Left ventricle myocardium inferior (tissue), 1 donor: ENCODE data around the gene RHD. TPM values are rescaled to one million over a fixed set of nuclear protein-coding genes. Genes with fewer than 3 reads are reported as not detected.
A peak's percentile ranks its signal among the peaks of the same experiment; 100 is the strongest.

ENCODE experiments used
- DNase-seq: peaks from one replicate; pipeline ENCODE4 v3.0.0-alpha.2; 2020
- H3K27ac ChIP-seq: fragments of 200-600 bp; replicated peaks from 2 replicates; pipeline ENCODE4 v1.8.0; 2021
- H3K27me3 ChIP-seq: fragments of 200-600 bp; 2 replicates; pipeline ENCODE4 v1.8.0; 2021; ENCODE audit warnings: low read depth
- H3K36me3 ChIP-seq: fragments of 200-600 bp; 2 replicates; pipeline ENCODE4 v1.8.0; 2021
- H3K4me1 ChIP-seq: fragments of 200-600 bp; 2 replicates; pipeline ENCODE4 v1.8.0; 2021
- H3K4me3 ChIP-seq: fragments of 200-600 bp; 2 replicates; pipeline ENCODE4 v1.8.0; 2021; ENCODE audit warnings: mild to moderate bottlenecking, moderate library complexity
- H3K9me3 ChIP-seq: fragments of 200-600 bp; replicated peaks from 2 replicates; pipeline ENCODE4 v1.8.0; 2021
- intact Hi-C: fragments of 100-400 bp; cut with micrococcal nuclease; formaldehyde crosslinking; loops from one replicate; pipeline ENCODE4 v1.11.0; 2022
- total RNA-seq: library from RNA; stranded (reverse); fragmentation: NEBNext Ultra II Directional; extraction: Animal tissue kit (Norgen Biotek cat#: 25700); gene quantifications from one replicate; pipeline ENCODE4 v1.2.1, GENCODE V29; 2021
- TF ChIP-seq, protein P1 (sequence below): fragments of 200-600 bp; IDR thresholded peaks from 2 replicates; pipeline ENCODE4 v1.8.0; 2021; ENCODE audit warnings: antibody characterized with exemption, mild to moderate bottlenecking, borderline replicate concordance
- donor health status: DM: no; HTN: yes; CAD: no; lungs with severe emphysema.

RHD gene
- total RNA-seq, 1 donor from 2014 or later: not detected

DNA sequence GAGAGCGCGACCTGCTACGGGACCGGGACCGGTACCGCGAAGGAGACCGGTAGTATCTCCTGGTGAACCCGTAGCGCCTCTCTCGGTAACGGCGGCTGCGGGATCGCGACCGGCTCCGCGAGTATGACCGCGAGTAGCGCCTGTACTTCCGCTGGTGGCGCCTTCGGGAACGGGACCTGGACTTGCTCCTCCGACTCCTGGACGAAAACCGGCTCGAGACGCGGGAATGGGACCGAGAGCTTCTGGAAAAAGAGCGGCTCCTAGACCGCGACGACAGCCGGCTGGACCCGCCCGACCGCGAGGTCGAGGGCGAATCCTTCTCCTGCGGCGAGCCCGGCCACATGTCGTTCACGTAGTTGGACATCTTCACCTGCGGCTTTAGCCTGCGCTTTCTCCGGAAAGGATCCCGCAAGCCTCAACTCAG lies 25.7 kb upstream of the RHD start:
- peak; percentile 27 for DNase-seq
- Histone ChIP-seq H3K27ac (peak overlapping the region; percentile 100), H3K36me3 (peaks cover 50% of the 10 kb centered on the region), H3K4me1 (peaks cover 63% of the 10 kb centered on the region), H3K4me3 (peak overlapping the region; percentile 96), H3K9me3 (no peaks in the 10 kb centered on the region), H3K27me3 (no peaks in the 10 kb centered on the region)
- TF ChIP-seq, protein P1, sequence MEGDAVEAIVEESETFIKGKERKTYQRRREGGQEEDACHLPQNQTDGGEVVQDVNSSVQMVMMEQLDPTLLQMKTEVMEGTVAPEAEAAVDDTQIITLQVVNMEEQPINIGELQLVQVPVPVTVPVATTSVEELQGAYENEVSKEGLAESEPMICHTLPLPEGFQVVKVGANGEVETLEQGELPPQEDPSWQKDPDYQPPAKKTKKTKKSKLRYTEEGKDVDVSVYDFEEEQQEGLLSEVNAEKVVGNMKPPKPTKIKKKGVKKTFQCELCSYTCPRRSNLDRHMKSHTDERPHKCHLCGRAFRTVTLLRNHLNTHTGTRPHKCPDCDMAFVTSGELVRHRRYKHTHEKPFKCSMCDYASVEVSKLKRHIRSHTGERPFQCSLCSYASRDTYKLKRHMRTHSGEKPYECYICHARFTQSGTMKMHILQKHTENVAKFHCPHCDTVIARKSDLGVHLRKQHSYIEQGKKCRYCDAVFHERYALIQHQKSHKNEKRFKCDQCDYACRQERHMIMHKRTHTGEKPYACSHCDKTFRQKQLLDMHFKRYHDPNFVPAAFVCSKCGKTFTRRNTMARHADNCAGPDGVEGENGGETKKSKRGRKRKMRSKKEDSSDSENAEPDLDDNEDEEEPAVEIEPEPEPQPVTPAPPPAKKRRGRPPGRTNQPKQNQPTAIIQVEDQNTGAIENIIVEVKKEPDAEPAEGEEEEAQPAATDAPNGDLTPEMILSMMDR: no peak
- intact Hi-C loops: loop anchor here (10.0 kb wide), 1 partner anchor 98 kb away; no protein-coding TSS in a partner anchor

DNA sequence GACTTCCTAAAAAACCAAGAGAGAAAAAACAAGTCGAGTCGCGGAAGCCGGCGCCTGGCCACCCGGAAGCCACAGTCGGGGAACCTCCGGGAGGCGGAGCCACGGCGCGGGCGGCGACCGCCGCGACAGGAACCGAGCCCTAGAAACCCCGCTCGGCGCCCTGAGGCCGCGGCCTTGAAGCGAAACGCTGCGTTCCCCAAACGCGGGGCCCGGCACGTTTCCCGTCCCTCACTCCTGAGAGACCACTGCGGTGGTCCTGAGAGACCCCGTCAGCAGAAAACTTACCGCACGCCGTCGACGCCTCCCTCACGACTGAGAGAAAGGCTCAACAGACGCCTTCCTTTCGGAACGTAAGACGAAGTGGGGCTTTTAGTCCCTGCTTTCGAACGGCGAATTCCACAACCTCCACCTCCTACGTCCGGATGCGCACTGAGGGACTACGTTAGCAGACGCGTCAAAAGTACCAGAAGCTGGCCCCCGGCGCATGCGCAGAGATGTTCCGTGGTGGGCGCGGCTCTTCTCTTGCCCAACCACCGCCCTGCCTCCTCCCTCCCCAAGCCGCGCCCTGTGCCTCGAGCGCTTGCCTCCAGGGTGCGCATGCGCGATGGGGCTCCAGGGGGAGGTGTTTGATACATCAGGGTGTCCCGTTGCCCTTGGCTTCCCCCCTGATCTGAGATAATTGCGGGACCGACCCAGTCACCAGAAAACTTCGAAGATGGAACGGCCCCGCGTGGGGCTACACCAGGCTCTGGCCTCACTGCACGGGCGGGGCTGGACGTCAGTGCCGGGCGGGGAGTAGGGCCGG lies 25.1 kb upstream of the RHD start, which contains the start of gene RSRP1:
RSRP1 (minus strand) TSS at position 431 of the 805 bp plus-strand sequence. CDS start 491 bp downstream, outside the sequence.
- no peaks in the 10 kb centered on the region for H3K9me3 ChIP-seq
- H3K36me3 ChIP-seq: peaks cover 43% of the 10 kb centered on the region
- intact Hi-C loops: loop anchor here (10.0 kb wide), 1 partner anchor 98 kb away; no protein-coding TSS in a partner anchor
- H3K4me1 ChIP-seq: peaks cover 58% of the 10 kb centered on the region
- no peaks in the 10 kb centered on the region for H3K27me3 ChIP-seq
- DNase-seq: peak; percentile 100
- H3K27ac ChIP-seq: peak within 1 kb of the TSS; percentile 100
- peak within 1 kb of the TSS; percentile 96 for H3K4me3 ChIP-seq
- TF ChIP-seq, protein P1: peak; percentile 16

DNA sequence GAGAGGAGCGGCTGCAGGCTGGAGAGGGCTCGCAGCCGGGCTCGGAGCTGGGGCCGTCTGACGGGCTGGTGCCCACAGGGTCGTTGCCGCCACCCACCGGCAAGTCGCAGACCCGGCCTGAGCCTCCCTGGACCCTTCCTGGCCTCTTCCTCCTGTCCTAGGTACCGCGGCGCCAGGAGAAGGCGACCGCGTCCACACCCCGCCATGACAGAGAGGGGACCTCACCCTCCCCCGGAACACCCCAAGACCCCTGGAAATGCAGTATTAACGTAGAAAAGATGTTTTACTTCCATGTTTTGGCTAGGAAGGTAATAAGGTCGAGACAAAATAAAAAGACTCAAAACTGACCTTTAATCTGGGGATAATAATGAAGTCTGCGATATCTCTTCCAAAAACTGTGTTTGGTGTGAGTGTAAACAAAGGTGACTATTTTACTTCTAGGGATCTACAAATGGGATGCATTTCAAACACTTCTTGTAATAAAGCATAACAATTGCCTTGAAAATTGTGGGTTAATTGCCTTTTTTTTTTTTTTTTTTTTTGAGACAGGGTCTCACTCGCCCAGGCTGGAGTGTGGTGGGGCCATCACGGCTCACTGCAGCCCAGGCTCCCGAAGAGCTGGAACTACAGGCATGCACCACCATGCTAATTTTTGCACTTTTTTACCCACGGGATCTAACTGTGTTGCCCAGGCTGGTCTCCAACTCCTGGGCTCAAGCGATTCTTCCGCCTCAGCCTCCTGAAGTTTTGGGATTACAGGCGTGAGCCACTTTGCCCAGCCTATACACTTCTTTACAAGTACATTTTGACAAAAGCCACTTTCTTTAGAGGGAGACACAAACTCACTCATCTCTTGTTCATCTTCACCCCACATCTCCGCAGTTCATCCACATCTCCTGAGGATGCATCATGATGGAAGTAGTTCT lies 24.2 kb upstream of the RHD start:
- Histone ChIP-seq H3K27ac (peak overlapping the region; percentile 100), H3K36me3 (peaks cover 35% of the 10 kb centered on the region), H3K9me3 (no peaks in the 10 kb centered on the region), H3K4me3 (peak overlapping the region; percentile 96), H3K27me3 (no peaks in the 10 kb centered on the region), H3K4me1 (peaks cover 49% of the 10 kb centered on the region)
- intact Hi-C loops: loop anchor here (10.0 kb wide), 1 partner anchor 97 kb away; no protein-coding TSS in a partner anchor
- TF ChIP-seq, protein P1: no peak
- DNase-seq: no peak

DNA sequence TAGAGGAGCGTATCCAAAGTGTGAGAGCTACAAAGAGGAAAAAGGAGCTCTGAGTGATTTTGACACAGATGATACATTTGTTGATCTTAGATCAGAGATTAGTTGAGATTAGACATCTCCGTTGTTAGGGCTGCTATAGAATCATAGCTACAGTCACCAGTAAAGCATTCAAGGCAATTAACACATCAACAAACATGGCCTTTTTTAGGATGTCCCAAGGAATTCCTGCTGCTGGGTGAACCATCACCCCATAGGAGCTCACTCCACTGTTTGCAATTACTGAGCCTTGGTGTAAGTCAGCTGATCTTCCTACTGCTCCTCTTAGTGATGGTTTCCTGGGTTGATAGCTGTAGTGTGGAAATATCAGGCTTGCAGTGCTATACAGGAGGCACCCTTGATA lies 18.4 kb upstream of the RHD start:
- no peaks in the 10 kb centered on the region for H3K4me1 ChIP-seq
- TF ChIP-seq, protein P1: no peak
- H3K27me3 ChIP-seq: no peaks in the 10 kb centered on the region
- H3K36me3 ChIP-seq: no peaks in the 10 kb centered on the region
- no peak overlapping the region for H3K4me3 ChIP-seq
- H3K27ac ChIP-seq: no peak overlapping the region
- H3K9me3 ChIP-seq: no peaks in the 10 kb centered on the region
- intact Hi-C loops: no loop called here
- no peak for DNase-seq
